H1 (cell line): ENCODE results near the gene PF4V1. TPM values are rescaled to one million over a fixed set of nuclear protein-coding genes. Genes with fewer than 3 reads are reported as not detected.

Source experiments
- CTCF ChIA-PET: fragments of 300-600 bp; sonication (Branson Sonifier 250); formaldehyde crosslinking; loops from one replicate; lab custom pipeline; 2021; ENCODE audit not compliant: partially characterized antibody; lab: Charles Lee
- POLR2A ChIA-PET: fragments of 300-600 bp; sonication (Branson Sonifier 250); formaldehyde crosslinking; loops from one replicate; lab custom pipeline; 2021; ENCODE audit warnings: inconsistent platforms; ENCODE audit not compliant: partially characterized antibody; lab: Charles Lee
- DNase-seq, 2 experiments: peaks; one replicate each; pipeline versions ENCODE4 v3.0.0 to v3.0.0-alpha.2; 2010 to 2022; ENCODE audit warnings: low spot score in 2 of 2, low read depth in 1 of 2, mixed read lengths in 1 of 2
- FAIRE-seq: peaks from 2 replicates; lab custom pipeline; 2011; peaks lifted over from hg19 to GRCh38; lab: Jason Lieb, UNC
- H2AFZ ChIP-seq: 2 replicates; pipeline ENCODE4 v1.8.1; 2012; ENCODE audit warnings: low read length, inconsistent platforms
- H2AK5ac ChIP-seq: 2 replicates; pipeline ENCODE4 v1.6.1; 2013; ENCODE audit warnings: low read depth, low read length
- H2BK120ac ChIP-seq: replicated peaks from 2 replicates; pipeline ENCODE3; 2013; ENCODE audit warnings: low read depth, low read length, inconsistent platforms
- H2BK12ac ChIP-seq: 2 replicates; pipeline ENCODE4 v1.6.1; 2013; ENCODE audit warnings: low read depth, low read length
- H2BK15ac ChIP-seq: 2 replicates; pipeline ENCODE4 v1.6.1; 2013; ENCODE audit warnings: low read length
- H2BK20ac ChIP-seq: 2 replicates; pipeline ENCODE4 v1.6.1; 2013; ENCODE audit warnings: low read length
- H2BK5ac ChIP-seq: 2 replicates; pipeline ENCODE4 v1.6.1; 2013; ENCODE audit warnings: low read depth, low read length
- H3K14ac ChIP-seq: 2 replicates; pipeline ENCODE4 v1.6.1; 2013; ENCODE audit warnings: inconsistent platforms; ENCODE audit not compliant: insufficient read length
- H3K18ac ChIP-seq: 2 replicates; pipeline ENCODE4 v1.6.1; 2013; ENCODE audit warnings: low read length; ENCODE audit errors: extremely low read depth
- H3K23ac ChIP-seq: 2 replicates; pipeline ENCODE4 v1.6.1; 2013; ENCODE audit warnings: inconsistent platforms; ENCODE audit not compliant: insufficient read length
- H3K23me2 ChIP-seq: 2 replicates; pipeline ENCODE4 v1.6.1; 2013; ENCODE audit warnings: low read depth, low read length
- H3K27ac ChIP-seq: 2 replicates; pipeline ENCODE4 v1.6.1; 2011; ENCODE audit warnings: low read depth, low read length, inconsistent platforms
- H3K27me3 ChIP-seq, 4 experiments: replicated peaks in 1 of 4; 1 replicate in 1 of 4; 2 replicates in 3 of 4; pipeline versions ENCODE4 v1.6.1 to v1.8.1; 2011 to 2013; ENCODE audit warnings: low read length in 3 of 4, mild to moderate bottlenecking in 3 of 4, inconsistent platforms in 2 of 4, mixed read lengths in 2 of 4, moderate library complexity in 1 of 4; ENCODE audit not compliant: control insufficient read depth in 3 of 4, insufficient read depth in 3 of 4; ENCODE audit errors: extremely low read depth in 1 of 4
- H3K36me3 ChIP-seq, 4 experiments: 2 replicates each; pipeline versions ENCODE4 v1.6.1 to v1.8.1; 2011 to 2013; ENCODE audit warnings: mild to moderate bottlenecking in 4 of 4, low read length in 3 of 4, moderate library complexity in 2 of 4, control low read depth in 1 of 4, inconsistent platforms in 1 of 4; ENCODE audit not compliant: insufficient read depth in 4 of 4, control insufficient read depth in 2 of 4
- H3K4ac ChIP-seq: replicated peaks from 2 replicates; pipeline ENCODE3; 2013; ENCODE audit warnings: low read length, low read depth, mixed read lengths, inconsistent platforms; ENCODE audit not compliant: insufficient read length
- H3K4me1 ChIP-seq, 4 experiments: replicated peaks in 1 of 4; 1 replicate in 1 of 4; 2 replicates in 3 of 4; pipeline versions ENCODE4 v1.6.1 to v1.8.1; 2011 to 2013; ENCODE audit warnings: low read length in 3 of 4, inconsistent platforms in 2 of 4, mixed read lengths in 1 of 4; ENCODE audit not compliant: insufficient read depth in 4 of 4, control insufficient read depth in 3 of 4
- H3K4me2 ChIP-seq, 2 experiments: 2 replicates each; pipeline versions ENCODE4 v1.6.1 to v1.8.1; 2011 to 2013; ENCODE audit warnings: low read depth in 2 of 2, low read length in 2 of 2, control low read depth in 1 of 2, inconsistent platforms in 1 of 2, mild to moderate bottlenecking in 1 of 2; ENCODE audit not compliant: insufficient read depth in 1 of 2
- H3K4me3 ChIP-seq, 4 experiments: fragments of 200-600, 300-600 bp in 1 of 4; sonication (generic), shearing (Covaris generic), sonication (Bioruptor Twin) in 1 of 4; 2 replicates each; pipeline versions ENCODE4 v1.5.1 to v1.8.1; 2011 to 2016; ENCODE audit warnings: low read length in 4 of 4, low read depth in 3 of 4, control low read depth in 2 of 4, inconsistent platforms in 2 of 4, mild to moderate bottlenecking in 2 of 4, mixed read lengths in 1 of 4, moderate library complexity in 1 of 4; ENCODE audit not compliant: insufficient read depth in 2 of 4; ENCODE audit errors: extremely low read depth in 1 of 4
- H3K56ac ChIP-seq: replicated peaks from 2 replicates; pipeline ENCODE3; 2013; ENCODE audit warnings: low read depth, mild to moderate bottlenecking, mixed read lengths, low read length, inconsistent platforms; ENCODE audit not compliant: insufficient read length
- H3K79me1 ChIP-seq: 2 replicates; pipeline ENCODE4 v1.6.1; 2013; ENCODE audit warnings: low read depth, low read length, control low read depth
- H3K79me2 ChIP-seq, 2 experiments: 2 replicates each; pipeline versions ENCODE4 v1.6.1 to v1.8.1; 2012 to 2013; ENCODE audit warnings: low read length in 2 of 2, mild to moderate bottlenecking in 2 of 2, inconsistent platforms in 1 of 2; ENCODE audit not compliant: insufficient read depth in 2 of 2, control insufficient read depth in 1 of 2
- H3K9ac ChIP-seq, 4 experiments: replicated peaks in 1 of 4; 1 replicate in 1 of 4; 2 replicates in 3 of 4; pipeline versions ENCODE4 v1.6.1 to v1.8.1; 2011 to 2013; ENCODE audit warnings: low read depth in 3 of 4, low read length in 3 of 4, control low read depth in 2 of 4, mild to moderate bottlenecking in 2 of 4, moderate library complexity in 2 of 4, inconsistent platforms in 1 of 4; ENCODE audit errors: extremely low read depth in 1 of 4
- H3K9me3 ChIP-seq, 2 experiments: 2 replicates each; pipeline versions ENCODE4 v1.6.1 to v1.8.1; 2012 to 2013; ENCODE audit warnings: mild to moderate bottlenecking in 2 of 2, moderate library complexity in 2 of 2, control low read depth in 1 of 2, inconsistent platforms in 1 of 2, low read depth in 1 of 2, low read length in 1 of 2, mixed read lengths in 1 of 2; ENCODE audit not compliant: insufficient read depth in 2 of 2
- H4K20me1 ChIP-seq, 2 experiments: replicated peaks in 1 of 2; 2 replicates each; pipeline versions ENCODE3 to v1.8.1; 2011 to 2013; ENCODE audit warnings: inconsistent platforms in 2 of 2, low read length in 2 of 2, mild to moderate bottlenecking in 1 of 2; ENCODE audit not compliant: insufficient read depth in 2 of 2, control insufficient read depth in 1 of 2
- H4K5ac ChIP-seq: 2 replicates; pipeline ENCODE4 v1.6.1; 2013; ENCODE audit warnings: low read length, low read depth, mixed read lengths, inconsistent platforms; ENCODE audit not compliant: insufficient read length
- H4K8ac ChIP-seq: 2 replicates; pipeline ENCODE4 v1.8.0; 2013; ENCODE audit warnings: mild to moderate bottlenecking, moderate library complexity, low read length, inconsistent platforms; ENCODE audit not compliant: insufficient read depth; ENCODE audit errors: extremely low read depth
- H4K91ac ChIP-seq: replicated peaks from 2 replicates; pipeline ENCODE3; 2013; ENCODE audit warnings: low read length, mixed read lengths, inconsistent platforms; ENCODE audit not compliant: insufficient read length
- ASH2L ChIP-seq: fragments of 200-600, 300-600 bp; sonication (generic); IDR thresholded peaks from one replicate; pipeline ENCODE4 v1.7.1; 2017; ENCODE audit warnings: low read length
- BACH1 ChIP-seq: IDR thresholded peaks from 2 replicates; pipeline ENCODE4 v1.6.1; 2012; ENCODE audit warnings: low read length, improper control_type of control experiment
- CBX5 ChIP-seq: fragments of 300-800, 300-1000 bp; sonication (generic); IDR thresholded peaks from 2 replicates; pipeline ENCODE4 v1.7.1; 2016; ENCODE audit warnings: antibody characterized with exemption, low read length, low read depth
- FOSL1 ChIP-seq: IDR thresholded peaks from 2 replicates; pipeline ENCODE4 v1.6.1; 2011; ENCODE audit warnings: mild to moderate bottlenecking, low read depth, low read length, moderate library complexity; ENCODE audit not compliant: insufficient read depth
- GABPA ChIP-seq: IDR thresholded peaks from 2 replicates; pipeline ENCODE4 v1.6.1; 2011; ENCODE audit warnings: mild to moderate bottlenecking, low read length, moderate library complexity, borderline replicate concordance; ENCODE audit not compliant: insufficient read depth
- JUND ChIP-seq: IDR thresholded peaks from 2 replicates; pipeline ENCODE4 v1.6.1; 2011; ENCODE audit warnings: mild to moderate bottlenecking, improper control_type of control experiment, low read length
- KDM1A ChIP-seq: fragments of 200-600, 300-600 bp; sonication (generic); IDR thresholded peaks from 2 replicates; pipeline ENCODE4 v1.7.1; 2016; ENCODE audit warnings: mild to moderate bottlenecking, low read length, borderline replicate concordance
- POLR2A ChIP-seq, 2 experiments: IDR thresholded peaks; 1 replicate in 1 of 2; 2 replicates in 1 of 2; pipeline ENCODE4 v1.6.1; 2011; ENCODE audit warnings: low read depth in 2 of 2, low read length in 2 of 2, mild to moderate bottlenecking in 2 of 2; ENCODE audit errors: control extremely low read depth in 1 of 2
- POU5F1 ChIP-seq: IDR thresholded peaks from 2 replicates; pipeline ENCODE4 v1.6.1; 2011; ENCODE audit warnings: low read depth, mild to moderate bottlenecking, low read length, moderate library complexity
- SIRT6 ChIP-seq: IDR thresholded peaks from one replicate; pipeline ENCODE4 v1.7.1; 2012; ENCODE audit warnings: low read length, inconsistent platforms
- SUZ12 ChIP-seq: fragments of 200-600 bp; sonication (generic); IDR thresholded peaks from 2 replicates; pipeline ENCODE4 v1.6.1; 2012; ENCODE audit warnings: mild to moderate bottlenecking, inconsistent platforms, low read length, moderate library complexity, mixed read lengths
- WGBS, 2 experiments: shearing (Covaris generic) in 1 of 2; methylation state at CpG; one replicate each; pipeline versions ENCODE4 v1.1.6 to v1.1.7; 2013 to 2015; ENCODE audit warnings: low lambda C conversion rate in 2 of 2, mixed read lengths in 2 of 2, inconsistent platforms in 1 of 2, low coverage in 1 of 2, missing lambda C conversion rate in 1 of 2; ENCODE audit not compliant: insufficient replicate concordance in 2 of 2, insufficient coverage in 1 of 2, insufficient read length in 1 of 2; ENCODE audit errors: extremely low coverage in 1 of 2, missing lambda C conversion rate in 1 of 2; 5-methylcytosine and 5-hydroxymethylcytosine counted together
- polyA plus RNA-seq, 7 experiments: library from polyadenylated mRNA; depleted of rRNA in 3 of 7; stranded (reverse) in 5 of 7; unstranded in 2 of 7; fragments of >200 nt in 5 of 7; fragments of 200-250 nt in 2 of 7; gene quantifications; 1 replicate in 5 of 7; 2 replicates in 1 of 7; 4 replicates in 1 of 7; pipeline versions ENCODE4 v1.2.1 to v1.2.3, GENCODE V29; 2011 to 2013; ENCODE audit warnings: missing spikeins in 2 of 7, mixed read lengths in 2 of 7
- total RNA-seq: library from RNA; stranded (reverse); fragmentation: NEBNext Ultra II Directional; extraction: Animal tissue kit (Norgen Biotek cat#: 25700); gene quantifications from 2 replicates; pipeline ENCODE4 v1.2.1, GENCODE V29; 2021
- TF ChIP-seq, protein P1 (sequence below): IDR thresholded peaks from 2 replicates; pipeline ENCODE4 v1.6.1; 2011; ENCODE audit warnings: low read depth, mild to moderate bottlenecking, low read length; ENCODE audit not compliant: insufficient read depth
- TF ChIP-seq, protein P2 (sequence below): IDR thresholded peaks from 2 replicates; pipeline ENCODE4 v1.6.1; 2012; ENCODE audit warnings: inconsistent platforms

The PF4V1 gene
- total and polyA plus RNA-seq, 2 of the 8 experiments (the other 6 are each of a cell fraction or from before 2014, with no cell fraction given) = not detected

DNA sequence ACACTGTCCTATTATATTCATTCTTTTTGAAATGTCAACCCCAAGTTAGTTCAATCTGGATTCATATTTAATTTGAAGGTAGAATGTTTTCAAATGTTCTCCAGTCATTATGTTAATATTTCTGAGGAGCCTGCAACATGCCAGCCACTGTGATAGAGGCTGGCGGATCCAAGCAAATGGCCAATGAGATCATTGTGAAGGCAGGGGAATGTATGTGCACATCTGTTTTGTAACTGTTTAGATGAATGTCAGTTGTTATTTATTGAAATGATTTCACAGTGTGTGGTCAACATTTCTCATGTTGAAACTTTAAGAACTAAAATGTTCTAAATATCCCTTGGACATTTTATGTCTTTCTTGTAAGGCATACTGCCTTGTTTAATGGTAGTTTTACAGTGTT, 17.7 kb downstream of the PF4V1 start:
- Histone ChIP-seq H2BK12ac (no peak overlapping the region), H3K14ac (no peak overlapping the region), H4K8ac (no peak overlapping the region), H3K56ac (no peak overlapping the region), H4K91ac (no peak overlapping the region), H2AFZ (no peak overlapping the region), H3K18ac (no peak overlapping the region), H3K23ac (no peak overlapping the region), H2BK120ac (no peak overlapping the region), H3K79me2 (no peaks in the 10 kb centered on the region), H3K23me2 (peaks cover 5% of the 10 kb centered on the region; the same call in 1 of the 2 replicates), H3K79me1 (no peaks in the 10 kb centered on the region), H4K5ac (no peak overlapping the region), H3K27me3 (peaks cover 0 to 22% (median 11%) of the 10 kb centered on the region in 4 experiments; a peak in 6 of 7 replicates), H3K4me2 (no peak overlapping the region; a peak in 1 of 4 replicates), H2AK5ac (no peak overlapping the region), H3K4ac (no peak overlapping the region), H2BK15ac (no peak overlapping the region), H3K27ac (no peak overlapping the region), H3K9ac (no peak overlapping the region), H3K4me3 (no peak overlapping the region), H3K36me3 (no peaks in the 10 kb centered on the region), H2BK5ac (no peak overlapping the region), H2BK20ac (no peak overlapping the region), H3K9me3 (no peaks in the 10 kb centered on the region), H4K20me1 (no peaks in the 10 kb centered on the region), H3K4me1 (peaks cover 0 to 4% (median 2%) of the 10 kb centered on the region in 4 experiments; a peak in 3 of 7 replicates)
- CTCF ChIA-PET = interaction anchor here (0.9 kb wide), 1 partner anchor 661 kb away, joined by 3 read pairs; no protein-coding TSS in a partner anchor
- 92% methylated on average over 1 of the region's 1 CpG; no CpG with 5 or more reads in 1 of the 2 experiments for WGBS, 2 experiments
- TF ChIP-seq JUND = no peak
- no peak for TF ChIP-seq CBX5
- TF ChIP-seq POU5F1 = no peak
- TF ChIP-seq SUZ12 = no peak
- TF ChIP-seq ASH2L = no peak
- TF ChIP-seq, protein P1, sequence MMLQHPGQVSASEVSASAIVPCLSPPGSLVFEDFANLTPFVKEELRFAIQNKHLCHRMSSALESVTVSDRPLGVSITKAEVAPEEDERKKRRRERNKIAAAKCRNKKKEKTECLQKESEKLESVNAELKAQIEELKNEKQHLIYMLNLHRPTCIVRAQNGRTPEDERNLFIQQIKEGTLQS = no peak
- no peak for TF ChIP-seq POLR2A (IDR thresholded peaks at IDR 0.05; ENCODE audit: control extremely low read depth in 1 of 2, low read depth in 2 of 2, low read length in 2 of 2)
- TF ChIP-seq, protein P2, sequence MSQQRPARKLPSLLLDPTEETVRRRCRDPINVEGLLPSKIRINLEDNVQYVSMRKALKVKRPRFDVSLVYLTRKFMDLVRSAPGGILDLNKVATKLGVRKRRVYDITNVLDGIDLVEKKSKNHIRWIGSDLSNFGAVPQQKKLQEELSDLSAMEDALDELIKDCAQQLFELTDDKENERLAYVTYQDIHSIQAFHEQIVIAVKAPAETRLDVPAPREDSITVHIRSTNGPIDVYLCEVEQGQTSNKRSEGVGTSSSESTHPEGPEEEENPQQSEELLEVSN = no peak
- no peak for TF ChIP-seq SIRT6
- no peak for TF ChIP-seq FOSL1
- no peak for TF ChIP-seq KDM1A
- no peak for TF ChIP-seq GABPA
- TF ChIP-seq BACH1 = no peak
- FAIRE-seq (no peak), DNase-seq (no peak)
- POLR2A ChIA-PET = interaction anchor here (0.6 kb wide), 1 partner anchor 76 kb away, joined by 3 read pairs; no protein-coding TSS in a partner anchor
